Measurements from ENCODE around the gene GPC5. TPM values are rescaled to one million over a fixed set of nuclear protein-coding genes. Genes with fewer than 3 reads are reported as not detected.

The GPC5 gene
- total and polyA plus RNA-seq, 2 donors (not counting 3 experiments of a cell fraction or from before 2014, with no cell fraction given) = 0.59 to 0.97 TPM

DNA sequence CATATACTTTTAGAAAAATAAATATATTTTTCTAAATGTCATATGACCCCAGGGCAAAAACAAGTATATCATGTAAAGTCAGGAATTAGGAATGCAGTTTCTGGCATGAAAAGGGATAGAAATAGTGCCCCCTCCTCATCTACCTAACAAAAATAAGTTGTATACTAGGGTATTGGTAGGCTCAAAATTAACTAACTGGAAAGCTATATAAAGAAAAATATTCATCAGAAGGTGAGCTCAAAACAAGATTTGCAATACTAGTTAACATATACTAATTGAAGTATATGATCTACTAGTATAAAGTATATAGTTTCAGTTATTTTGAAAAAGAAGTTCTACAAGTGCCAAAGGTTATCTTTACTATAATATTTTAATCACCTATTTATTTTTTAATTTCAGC lies 200.2 kb downstream of the GPC5 start:
- POLR2A ChIA-PET = no interaction called here
- Histone ChIP-seq H3K27ac (ENCODE audit: insufficient read depth, low read depth, low read length) (no peak overlapping the region), H3K79me2 (ENCODE audit: control insufficient read depth, insufficient read depth, low read length) (no peaks in the 10 kb centered on the region), H3K9ac (replicated peaks; ENCODE audit: extremely low read depth, insufficient read depth, low read length) (no peak overlapping the region), H3K36me3 (ENCODE audit: control insufficient read depth in 2 of 2, extremely low read depth in 1 of 2, insufficient read depth in 2 of 2, low read length in 2 of 2) (no peaks in the 10 kb centered on the region), H3K27me3 (ENCODE audit: control insufficient read depth in 2 of 2, insufficient read depth in 2 of 2, low read length in 2 of 2) (no peaks in the 10 kb centered on the region), H3K9me3 (replicated peaks; ENCODE audit: control insufficient read depth, insufficient read depth, low read length) (no peaks in the 10 kb centered on the region), H3K4me1 (ENCODE audit: control insufficient read depth, extremely low read depth, insufficient read depth, low read length) (no peaks in the 10 kb centered on the region), H2AFZ (ENCODE audit: low read depth, low read length) (no peak overlapping the region), H3K4me2 (ENCODE audit: insufficient read depth, low read length) (no peak overlapping the region), H3K4me3 (replicated peaks in 1 of 3; ENCODE audit: insufficient read depth in 1 of 3, low read depth in 1 of 3, low read length in 3 of 3) (no peak overlapping the region), H3K9me1 (replicated peaks; ENCODE audit: control insufficient read depth, extremely low read depth, insufficient read depth, low read length) (no peaks in the 10 kb centered on the region), H4K20me1 (replicated peaks; ENCODE audit: control insufficient read depth, extremely low read depth, insufficient read depth, low read length) (no peaks in the 10 kb centered on the region)
- CTCF ChIA-PET = no interaction called here
- intact Hi-C loops (cut with micrococcal nuclease) (no loop called here), dilution Hi-C loops (cut with MboI; ENCODE audit: extremely low pct_ligation_motif_present, low sequenced_read_pairs) (no loop called here)
- DNase-seq (ENCODE audit: low read depth, low spot score) (no peak), FAIRE-seq (no peak)
- TF ChIP-seq FOS (IDR thresholded peaks at IDR 0.05; ENCODE audit: borderline replicate concordance, insufficient read depth, low read length) (no peak), MYC (IDR thresholded peaks at IDR 0.05; ENCODE audit: low read depth, low read length) (no peak), GATA2 (IDR thresholded peaks at IDR 0.05; ENCODE audit: insufficient read depth, insufficient read length, low read depth, low read length) (no peak), POLR2A (IDR thresholded peaks at IDR 0.05; ENCODE audit: low read depth, low read length) (no peak), POLR2AphosphoS5 (IDR thresholded peaks at IDR 0.05; ENCODE audit: insufficient read depth, low read depth, low read length) (no peak), EZH2 (IDR thresholded peaks at IDR 0.05; ENCODE audit: borderline replicate concordance, low read depth, low read length, severe bottlenecking) (no peak), MAX (IDR thresholded peaks at IDR 0.05; ENCODE audit: insufficient read depth, insufficient read length) (no peak), JUN (IDR thresholded peaks at IDR 0.05; ENCODE audit: borderline replicate concordance, insufficient read depth, insufficient read length, low read depth) (no peak)
- TF ChIP-seq, protein P1, sequence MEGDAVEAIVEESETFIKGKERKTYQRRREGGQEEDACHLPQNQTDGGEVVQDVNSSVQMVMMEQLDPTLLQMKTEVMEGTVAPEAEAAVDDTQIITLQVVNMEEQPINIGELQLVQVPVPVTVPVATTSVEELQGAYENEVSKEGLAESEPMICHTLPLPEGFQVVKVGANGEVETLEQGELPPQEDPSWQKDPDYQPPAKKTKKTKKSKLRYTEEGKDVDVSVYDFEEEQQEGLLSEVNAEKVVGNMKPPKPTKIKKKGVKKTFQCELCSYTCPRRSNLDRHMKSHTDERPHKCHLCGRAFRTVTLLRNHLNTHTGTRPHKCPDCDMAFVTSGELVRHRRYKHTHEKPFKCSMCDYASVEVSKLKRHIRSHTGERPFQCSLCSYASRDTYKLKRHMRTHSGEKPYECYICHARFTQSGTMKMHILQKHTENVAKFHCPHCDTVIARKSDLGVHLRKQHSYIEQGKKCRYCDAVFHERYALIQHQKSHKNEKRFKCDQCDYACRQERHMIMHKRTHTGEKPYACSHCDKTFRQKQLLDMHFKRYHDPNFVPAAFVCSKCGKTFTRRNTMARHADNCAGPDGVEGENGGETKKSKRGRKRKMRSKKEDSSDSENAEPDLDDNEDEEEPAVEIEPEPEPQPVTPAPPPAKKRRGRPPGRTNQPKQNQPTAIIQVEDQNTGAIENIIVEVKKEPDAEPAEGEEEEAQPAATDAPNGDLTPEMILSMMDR (IDR thresholded peaks at IDR 0.05; ENCODE audit: extremely low read depth in 1 of 2, insufficient read depth in 1 of 2, low read depth in 1 of 2, low read length in 2 of 2) = no peak
- BruUV-seq (replicated peaks) = no TSS peak

Measured in endothelial cell of umbilical vein (primary cell).